Neural progenitor cell (in vitro differentiated cells): ENCODE data around the gene HAND1. TPM values are rescaled to one million over a fixed set of nuclear protein-coding genes. Genes with fewer than 3 reads are reported as not detected.

Source experiments
- DNase-seq: peaks from one replicate; pipeline ENCODE4 v3.0.0-alpha.2; 2016; ENCODE audit warnings: low spot score
- H2AFZ ChIP-seq: fragments of 200-600 bp; sonication (generic); replicated peaks from 2 replicates; pipeline ENCODE4 v1.6.1; 2016; ENCODE audit warnings: antibody characterized with exemption
- H3F3A ChIP-seq: fragments of 200-600 bp; sonication (generic); 2 replicates; pipeline ENCODE4 v1.6.1; 2016; ENCODE audit warnings: antibody characterized with exemption, low read depth
- H3K27ac ChIP-seq: fragments of 200-600 bp; sonication (generic); 2 replicates; pipeline ENCODE4 v1.5.1; 2016; ENCODE audit warnings: mild to moderate bottlenecking
- H3K27me3 ChIP-seq: fragments of 200-600 bp; sonication (generic); 2 replicates; pipeline ENCODE4 v1.6.1; 2016; ENCODE audit warnings: mild to moderate bottlenecking, moderate library complexity
- H3K36me3 ChIP-seq: fragments of 200-600 bp; sonication (generic); 2 replicates; pipeline ENCODE4 v1.5.1; 2016
- H3K4me1 ChIP-seq: fragments of 200-600 bp; sonication (generic); 2 replicates; pipeline ENCODE4 v1.6.1; 2016; ENCODE audit warnings: mixed run types
- H3K4me2 ChIP-seq: fragments of 200-600 bp; sonication (generic); 2 replicates; pipeline ENCODE4 v1.6.1; 2016
- H3K4me3 ChIP-seq: fragments of 200-600 bp; sonication (generic); 2 replicates; pipeline ENCODE4 v1.5.1; 2016
- H3K79me2 ChIP-seq: fragments of 200-600 bp; sonication (generic); 2 replicates; pipeline ENCODE4 v1.6.1; 2016; ENCODE audit warnings: low read depth
- H3K9ac ChIP-seq: fragments of 200-600 bp; sonication (generic); 2 replicates; pipeline ENCODE4 v1.6.1; 2016
- H3K9me3 ChIP-seq: fragments of 200-600 bp; sonication (generic); 2 replicates; pipeline ENCODE4 v1.5.1; 2016; ENCODE audit warnings: low read depth
- H4K20me1 ChIP-seq: fragments of 200-600 bp; sonication (generic); 2 replicates; pipeline ENCODE4 v1.6.1; 2016; ENCODE audit warnings: low read depth
- H3K27ac Mint-ChIP-seq: 3 replicates; pipeline ENCODE4 v1.8.0; 2021; ENCODE audit warnings: mixed read lengths
- H3K27me3 Mint-ChIP-seq: 2 replicates; pipeline ENCODE4 v1.8.0; 2022; ENCODE audit warnings: low read depth, mild to moderate bottlenecking, inconsistent platforms, moderate library complexity, mixed read lengths; ENCODE audit not compliant: insufficient read depth
- H3K36me3 Mint-ChIP-seq: 3 replicates; pipeline ENCODE4 v1.8.0; 2021; ENCODE audit warnings: mixed read lengths
- H3K4me1 Mint-ChIP-seq: 3 replicates; pipeline ENCODE4 v1.8.0; 2021; ENCODE audit warnings: mixed read lengths
- H3K4me3 Mint-ChIP-seq: 3 replicates; pipeline ENCODE4 v1.8.0; 2021; ENCODE audit warnings: mild to moderate bottlenecking, moderate library complexity, mixed read lengths
- H3K9me3 Mint-ChIP-seq: 3 replicates; pipeline ENCODE4 v1.8.0; 2020; ENCODE audit warnings: mixed read lengths
- EZH2 ChIP-seq: fragments of 200-600 bp; sonication (generic); IDR thresholded peaks from 2 replicates; pipeline ENCODE4 v1.6.1; 2017; ENCODE audit warnings: antibody characterized with exemption, mild to moderate bottlenecking, moderate library complexity
- EZH2phosphoT487 ChIP-seq: fragments of 200-600 bp; sonication (generic); IDR thresholded peaks from 2 replicates; pipeline ENCODE4 v1.6.1; 2017; ENCODE audit warnings: antibody characterized with exemption
- total RNA-seq: library from RNA; depleted of rRNA; stranded (reverse); fragments of >200 nt; gene quantifications from 2 replicates; pipeline ENCODE4 v1.2.3, GENCODE V29; 2015; ENCODE audit warnings: low replicate concordance
- TF ChIP-seq, protein P1 (sequence below): fragments of 200-600 bp; sonication (generic); IDR thresholded peaks from 2 replicates; pipeline ENCODE4 v1.5.1; 2017; ENCODE audit warnings: antibody characterized with exemption, mild to moderate bottlenecking

The HAND1 gene
- total RNA-seq, 1 donor from 2014 or later = not detected

DNA sequence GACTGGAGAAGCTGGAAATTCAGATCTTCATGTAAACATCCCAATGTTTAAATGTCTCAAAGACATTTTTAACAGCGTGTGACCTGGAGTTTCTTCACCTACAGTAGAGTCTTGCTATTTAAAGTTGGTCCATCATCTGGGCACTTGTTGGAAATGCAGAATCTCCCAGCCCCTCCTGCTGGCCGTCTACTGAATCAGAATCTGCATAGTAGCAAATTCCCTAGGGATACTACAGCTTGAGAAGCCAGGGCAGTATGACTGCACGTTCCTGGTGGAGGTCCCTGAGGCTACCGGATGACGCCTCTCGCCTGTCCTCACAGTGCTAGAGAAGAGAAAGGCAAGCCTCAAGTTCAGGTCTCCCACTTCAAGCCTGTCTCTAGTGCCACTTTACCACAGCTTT is 16.5 kb downstream of the HAND1 start:
- no peaks in the 10 kb centered on the region for H3F3A ChIP-seq
- H3K4me2 ChIP-seq = no peak overlapping the region
- H3K4me1 ChIP-seq = no peaks in the 10 kb centered on the region
- H2AFZ ChIP-seq = no peak overlapping the region
- no peaks in the 10 kb centered on the region for H3K9me3 Mint-ChIP-seq
- H4K20me1 ChIP-seq = no peaks in the 10 kb centered on the region
- H3K27ac ChIP-seq = no peak overlapping the region
- H3K4me3 Mint-ChIP-seq = no peak overlapping the region
- no peak overlapping the region for H3K4me3 ChIP-seq
- TF ChIP-seq, protein P1, sequence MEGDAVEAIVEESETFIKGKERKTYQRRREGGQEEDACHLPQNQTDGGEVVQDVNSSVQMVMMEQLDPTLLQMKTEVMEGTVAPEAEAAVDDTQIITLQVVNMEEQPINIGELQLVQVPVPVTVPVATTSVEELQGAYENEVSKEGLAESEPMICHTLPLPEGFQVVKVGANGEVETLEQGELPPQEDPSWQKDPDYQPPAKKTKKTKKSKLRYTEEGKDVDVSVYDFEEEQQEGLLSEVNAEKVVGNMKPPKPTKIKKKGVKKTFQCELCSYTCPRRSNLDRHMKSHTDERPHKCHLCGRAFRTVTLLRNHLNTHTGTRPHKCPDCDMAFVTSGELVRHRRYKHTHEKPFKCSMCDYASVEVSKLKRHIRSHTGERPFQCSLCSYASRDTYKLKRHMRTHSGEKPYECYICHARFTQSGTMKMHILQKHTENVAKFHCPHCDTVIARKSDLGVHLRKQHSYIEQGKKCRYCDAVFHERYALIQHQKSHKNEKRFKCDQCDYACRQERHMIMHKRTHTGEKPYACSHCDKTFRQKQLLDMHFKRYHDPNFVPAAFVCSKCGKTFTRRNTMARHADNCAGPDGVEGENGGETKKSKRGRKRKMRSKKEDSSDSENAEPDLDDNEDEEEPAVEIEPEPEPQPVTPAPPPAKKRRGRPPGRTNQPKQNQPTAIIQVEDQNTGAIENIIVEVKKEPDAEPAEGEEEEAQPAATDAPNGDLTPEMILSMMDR = peak; percentile 40
- TF ChIP-seq EZH2 = no peak
- no peak for TF ChIP-seq EZH2phosphoT487
- H3K9ac ChIP-seq = no peak overlapping the region
- peaks cover 20% of the 10 kb centered on the region for H3K27me3 ChIP-seq
- no peaks in the 10 kb centered on the region for H3K9me3 ChIP-seq
- H3K27me3 Mint-ChIP-seq = peaks cover 5% of the 10 kb centered on the region
- DNase-seq = no peak
- peaks cover 3% of the 10 kb centered on the region for H3K36me3 ChIP-seq
- no peak overlapping the region for H3K27ac Mint-ChIP-seq
- H3K36me3 Mint-ChIP-seq = peaks cover 15% of the 10 kb centered on the region
- no peaks in the 10 kb centered on the region for H3K79me2 ChIP-seq
- no peaks in the 10 kb centered on the region for H3K4me1 Mint-ChIP-seq

DNA sequence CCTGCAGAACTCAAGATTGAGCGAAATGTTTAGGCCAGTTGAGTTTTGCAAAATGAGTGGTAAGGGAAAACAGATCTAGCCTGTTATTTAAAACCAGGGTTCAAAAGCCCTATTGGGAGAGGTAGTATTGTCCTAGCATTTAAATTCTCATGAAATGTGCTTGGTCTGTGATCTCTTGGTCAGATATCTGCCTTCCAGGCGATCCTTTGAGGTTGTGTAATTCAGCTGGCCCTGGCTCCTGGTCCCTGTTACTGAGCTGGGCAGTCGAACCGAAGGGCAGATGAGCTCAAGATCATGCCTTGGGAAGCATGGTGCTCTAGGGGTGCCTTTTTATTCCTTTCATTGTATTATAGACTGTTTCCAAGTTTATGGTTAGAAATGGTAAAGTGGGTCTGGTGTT is 17.9 kb downstream of the HAND1 start:
- Mint-ChIP-seq H3K36me3 (peaks cover 23% of the 10 kb centered on the region), H3K27ac (no peak overlapping the region), H3K9me3 (no peaks in the 10 kb centered on the region), H3K27me3 (peaks cover under 1% of the 10 kb centered on the region), H3K4me3 (no peak overlapping the region), H3K4me1 (no peaks in the 10 kb centered on the region)
- peaks cover 7% of the 10 kb centered on the region for H3K27me3 ChIP-seq
- H4K20me1 ChIP-seq = no peaks in the 10 kb centered on the region
- H3K36me3 ChIP-seq = peaks cover 3% of the 10 kb centered on the region
- H3K9me3 ChIP-seq = no peaks in the 10 kb centered on the region
- no peaks in the 10 kb centered on the region for H3K79me2 ChIP-seq
- H3K4me2 ChIP-seq = no peak overlapping the region
- H3K4me1 ChIP-seq = no peaks in the 10 kb centered on the region
- H3K9ac ChIP-seq = no peak overlapping the region
- no peak overlapping the region for H3K27ac ChIP-seq
- no peak overlapping the region for H2AFZ ChIP-seq
- no peaks in the 10 kb centered on the region for H3F3A ChIP-seq
- H3K4me3 ChIP-seq = no peak overlapping the region
- DNase-seq = no peak
- TF ChIP-seq EZH2phosphoT487 = no peak
- TF ChIP-seq, protein P1 = no peak
- TF ChIP-seq EZH2 = no peak

DNA sequence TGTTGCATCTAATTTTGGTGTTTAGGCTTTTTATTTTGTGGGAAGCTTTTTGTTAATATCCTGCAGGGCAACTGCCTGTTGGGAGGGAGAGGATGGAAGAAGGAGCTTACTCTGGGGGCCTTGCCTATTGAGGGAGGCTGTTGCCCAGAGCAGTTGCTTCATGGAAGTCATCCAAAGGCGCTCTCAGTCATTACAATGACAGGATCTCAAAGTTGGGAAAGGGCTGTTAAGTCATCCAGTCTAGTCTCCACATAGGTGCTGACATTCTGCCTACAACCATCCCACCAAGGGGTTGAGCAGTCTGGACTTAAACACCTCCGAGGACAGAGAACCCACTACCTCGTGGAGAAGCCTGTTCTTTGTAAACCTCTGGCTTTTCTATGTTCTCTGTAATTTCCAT is 19.0 kb downstream of the HAND1 start:
- H2AFZ ChIP-seq = no peak overlapping the region
- Mint-ChIP-seq H3K27ac (no peak overlapping the region), H3K27me3 (no peaks in the 10 kb centered on the region), H3K36me3 (peaks cover 29% of the 10 kb centered on the region), H3K9me3 (no peaks in the 10 kb centered on the region), H3K4me3 (no peak overlapping the region), H3K4me1 (no peaks in the 10 kb centered on the region)
- H3K4me3 ChIP-seq = no peak overlapping the region
- no peaks in the 10 kb centered on the region for H3K9me3 ChIP-seq
- TF ChIP-seq EZH2phosphoT487 (no peak), EZH2 (no peak)
- TF ChIP-seq, protein P1 = no peak
- H3K27ac ChIP-seq = no peak overlapping the region
- H4K20me1 ChIP-seq = no peaks in the 10 kb centered on the region
- DNase-seq = no peak
- no peaks in the 10 kb centered on the region for H3K4me1 ChIP-seq
- peaks cover 3% of the 10 kb centered on the region for H3K36me3 ChIP-seq
- H3K79me2 ChIP-seq = no peaks in the 10 kb centered on the region
- H3K4me2 ChIP-seq = no peak overlapping the region
- no peaks in the 10 kb centered on the region for H3F3A ChIP-seq
- H3K27me3 ChIP-seq = no peaks in the 10 kb centered on the region
- H3K9ac ChIP-seq = no peak overlapping the region
